Measurements from ENCODE around the gene DAB1.

The DAB1 gene

GRCh38 chr1:57019236-57019839 is 404.5 kb downstream of the DAB1 start:
- H3K4me3 ChIP-seq (ENCODE audit: control insufficient read depth, low read depth, low read length) = no peak overlapping the region
- TF ChIP-seq CTCF (conservative IDR thresholded peaks at IDR 0.05; ENCODE audit: control insufficient read depth, insufficient read depth, low read depth, low read length) = no peak
- no peak for DNase-seq (ENCODE audit: low read depth)

- no peak for DNase-seq (ENCODE audit: low read depth)
- H3K4me3 ChIP-seq (ENCODE audit: control insufficient read depth, low read depth, low read length) = no peak overlapping the region
- TF ChIP-seq CTCF (conservative IDR thresholded peaks at IDR 0.05; ENCODE audit: control insufficient read depth, insufficient read depth, low read depth, low read length) = no peak
Observed at GRCh38 chr1:57018119-57018518, 405.7 kb downstream of the DAB1 start.

- no peak overlapping the region for H3K4me3 ChIP-seq (ENCODE audit: control insufficient read depth, low read depth, low read length)
- peak; percentile 53 for TF ChIP-seq CTCF (conservative IDR thresholded peaks at IDR 0.05; ENCODE audit: control insufficient read depth, insufficient read depth, low read depth, low read length)
Observed at GRCh38 chr1:57017717-57018116, 406.1 kb downstream of the DAB1 start.

GRCh38 chr1:57017200-57017599 is 406.7 kb downstream of the DAB1 start:
- no peak overlapping the region for H3K4me3 ChIP-seq (ENCODE audit: control insufficient read depth, low read depth, low read length)
- DNase-seq (ENCODE audit: low read depth) = peak; percentile 50
- no peak for TF ChIP-seq CTCF (conservative IDR thresholded peaks at IDR 0.05; ENCODE audit: control insufficient read depth, insufficient read depth, low read depth, low read length)

More at GRCh38 chr1:57017717-57018116, 406.1 kb downstream of the DAB1 start:
- DNase-seq (ENCODE audit: low read depth) = peak; percentile 29

- no peak for TF ChIP-seq CTCF (conservative IDR thresholded peaks at IDR 0.05; ENCODE audit: control insufficient read depth, insufficient read depth, low read depth, low read length)
- DNase-seq (ENCODE audit: low read depth) = no peak
Observed at GRCh38 chr1:57015071-57015470, 408.8 kb downstream of the DAB1 start.

GRCh38 chr1:57013522-57013921 is 410.3 kb downstream of the DAB1 start:
- no peak for TF ChIP-seq CTCF (conservative IDR thresholded peaks at IDR 0.05; ENCODE audit: control insufficient read depth, insufficient read depth, low read depth, low read length)
- DNase-seq (ENCODE audit: low read depth) = no peak
- H3K4me3 ChIP-seq (ENCODE audit: control insufficient read depth, low read depth, low read length) = no peak overlapping the region

More at GRCh38 chr1:57015071-57015470, 408.8 kb downstream of the DAB1 start:
- no peak overlapping the region for H3K4me3 ChIP-seq (ENCODE audit: control insufficient read depth, low read depth, low read length)

- no peak for TF ChIP-seq CTCF (conservative IDR thresholded peaks at IDR 0.05; ENCODE audit: control insufficient read depth, insufficient read depth, low read depth, low read length)
- no peak overlapping the region for H3K4me3 ChIP-seq (ENCODE audit: control insufficient read depth, low read depth, low read length)
- DNase-seq (ENCODE audit: low read depth) = no peak
Observed at GRCh38 chr1:57012315-57012714, 411.5 kb downstream of the DAB1 start.
